ENCODE measurements around the gene PLA2G2F.

Gene PLA2G2F

DNA sequence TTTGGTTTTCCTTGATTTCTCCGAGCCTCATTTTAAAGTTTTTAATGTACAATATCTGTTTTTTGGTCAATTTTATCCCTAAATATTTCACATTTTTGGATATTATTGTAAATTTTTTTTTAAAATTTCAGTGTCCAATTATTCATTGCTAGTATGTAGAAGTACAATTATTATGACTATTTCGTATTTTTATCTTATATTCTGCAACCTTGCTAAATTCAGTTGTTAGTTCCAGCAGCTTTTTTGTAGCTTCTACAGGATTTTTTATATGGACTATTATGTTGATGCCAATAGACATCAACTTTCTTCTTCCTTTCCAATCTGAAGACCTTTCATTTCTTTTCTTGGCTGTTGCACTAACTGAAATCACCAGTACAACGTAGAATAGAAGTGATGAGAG lies 4.1 kb upstream of the PLA2G2F start:
- H3K4me3 ChIP-seq (replicated peaks; ENCODE audit: low read depth, low read length) = no peak overlapping the region
- TF ChIP-seq, protein P1, sequence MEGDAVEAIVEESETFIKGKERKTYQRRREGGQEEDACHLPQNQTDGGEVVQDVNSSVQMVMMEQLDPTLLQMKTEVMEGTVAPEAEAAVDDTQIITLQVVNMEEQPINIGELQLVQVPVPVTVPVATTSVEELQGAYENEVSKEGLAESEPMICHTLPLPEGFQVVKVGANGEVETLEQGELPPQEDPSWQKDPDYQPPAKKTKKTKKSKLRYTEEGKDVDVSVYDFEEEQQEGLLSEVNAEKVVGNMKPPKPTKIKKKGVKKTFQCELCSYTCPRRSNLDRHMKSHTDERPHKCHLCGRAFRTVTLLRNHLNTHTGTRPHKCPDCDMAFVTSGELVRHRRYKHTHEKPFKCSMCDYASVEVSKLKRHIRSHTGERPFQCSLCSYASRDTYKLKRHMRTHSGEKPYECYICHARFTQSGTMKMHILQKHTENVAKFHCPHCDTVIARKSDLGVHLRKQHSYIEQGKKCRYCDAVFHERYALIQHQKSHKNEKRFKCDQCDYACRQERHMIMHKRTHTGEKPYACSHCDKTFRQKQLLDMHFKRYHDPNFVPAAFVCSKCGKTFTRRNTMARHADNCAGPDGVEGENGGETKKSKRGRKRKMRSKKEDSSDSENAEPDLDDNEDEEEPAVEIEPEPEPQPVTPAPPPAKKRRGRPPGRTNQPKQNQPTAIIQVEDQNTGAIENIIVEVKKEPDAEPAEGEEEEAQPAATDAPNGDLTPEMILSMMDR (IDR thresholded peaks at IDR 0.05; ENCODE audit: low read depth, low read length, missing control alignments) = no peak
- DNase-seq (ENCODE audit: extremely low read depth, low read depth) = no peak

GRCh38 chr1:20136249-20136648 lies 2.9 kb upstream of the PLA2G2F start:
- TF ChIP-seq, protein P1 (IDR thresholded peaks at IDR 0.05; ENCODE audit: low read depth, low read length, missing control alignments) = no peak
- H3K4me3 ChIP-seq (replicated peaks; ENCODE audit: low read depth, low read length) = no peak overlapping the region
- DNase-seq (ENCODE audit: extremely low read depth, low read depth) = no peak

GRCh38 chr1:20137055-20137454 lies 2.1 kb upstream of the PLA2G2F start:
- DNase-seq (ENCODE audit: extremely low read depth, low read depth) = no peak
- H3K4me3 ChIP-seq (replicated peaks; ENCODE audit: low read depth, low read length) = no peak overlapping the region
- TF ChIP-seq, protein P1 (IDR thresholded peaks at IDR 0.05; ENCODE audit: low read depth, low read length, missing control alignments) = no peak

GRCh38 chr1:20137604-20138003 lies 1.5 kb upstream of the PLA2G2F start:
- no peak for DNase-seq (ENCODE audit: extremely low read depth, low read depth)
- TF ChIP-seq, protein P1 (IDR thresholded peaks at IDR 0.05; ENCODE audit: low read depth, low read length, missing control alignments) = no peak

GRCh38 chr1:20138346-20138745 lies 777 bp upstream of the PLA2G2F start:
- no peak overlapping the region for H3K4me3 ChIP-seq (replicated peaks; ENCODE audit: low read depth, low read length)
- TF ChIP-seq, protein P1 (IDR thresholded peaks at IDR 0.05; ENCODE audit: low read depth, low read length, missing control alignments) = no peak

More at GRCh38 chr1:20137604-20138003, 1.5 kb upstream of the PLA2G2F start:
- no peak overlapping the region for H3K4me3 ChIP-seq (replicated peaks; ENCODE audit: low read depth, low read length)

GRCh38 chr1:20139776-20140612 lies 871 bp downstream of the PLA2G2F start:
- TF ChIP-seq, protein P1 (IDR thresholded peaks at IDR 0.05; ENCODE audit: low read depth, low read length, missing control alignments) = no peak
- DNase-seq (ENCODE audit: extremely low read depth, low read depth) = no peak
- no peak overlapping the region for H3K4me3 ChIP-seq (replicated peaks; ENCODE audit: low read depth, low read length)

More at GRCh38 chr1:20138346-20138745, 777 bp upstream of the PLA2G2F start:
- DNase-seq (ENCODE audit: extremely low read depth, low read depth) = no peak

All from HFF-Myc (cell line).